ENCODE measurements around the gene TRPM3.

- no peak for TF ChIP-seq CTCF (IDR thresholded peaks at IDR 0.05)
- TF ChIP-seq NR2C2 (CRISPR knock-in tag; IDR thresholded peaks at IDR 0.05) = no peak
- TF ChIP-seq E2F5 (CRISPR knock-in tag; IDR thresholded peaks at IDR 0.05) = no peak
- no peak for TF ChIP-seq NFYB (CRISPR knock-in tag; conservative IDR thresholded peaks at IDR 0.05; ENCODE audit: low read depth)
- no peak for TF ChIP-seq SP1 (CRISPR knock-in tag; conservative IDR thresholded peaks at IDR 0.05)
- no peak for TF ChIP-seq FOXK1 (CRISPR knock-in tag; IDR thresholded peaks at IDR 0.05)
- TF ChIP-seq CREB1 (CRISPR knock-in tag; IDR thresholded peaks at IDR 0.05) = no peak
- no peak for TF ChIP-seq PREB (CRISPR knock-in tag; IDR thresholded peaks at IDR 0.05; ENCODE audit: borderline replicate concordance)
- TF ChIP-seq STAT6 (CRISPR knock-in tag; conservative IDR thresholded peaks at IDR 0.05; ENCODE audit: low read depth) = no peak
- TF ChIP-seq ELF4 (CRISPR knock-in tag; IDR thresholded peaks at IDR 0.05; ENCODE audit: low read depth) = no peak
- no peak for TF ChIP-seq TEAD1 (CRISPR knock-in tag; IDR thresholded peaks at IDR 0.05)
- no peak for TF ChIP-seq USF2 (CRISPR knock-in tag; IDR thresholded peaks at IDR 0.05)
- no peak for TF ChIP-seq MAX (CRISPR knock-in tag; IDR thresholded peaks at IDR 0.05)
These were observed 625.2 kb downstream of the TRPM3 start for GRCh38 chr9:70496244-70496643.

Measured in WTC11 (cell line).